SH-SY5Y (cell line): ENCODE results near the gene BTN2A1.

Experiments used
- GATA2 ChIP-seq: IDR thresholded peaks from 2 replicates; pipeline ENCODE4 v1.6.1; 2011; ENCODE audit warnings: mild to moderate bottlenecking, low read depth, low read length
- GATA3 ChIP-seq: IDR thresholded peaks from 2 replicates; pipeline ENCODE4 v1.6.1; 2011; ENCODE audit warnings: low read depth, mild to moderate bottlenecking, low read length, moderate library complexity

GRCh38 chr6:26414281-26414680 is 43.5 kb upstream of the BTN2A1 start:
- no peak for TF ChIP-seq GATA2
- TF ChIP-seq GATA3 = no peak
